K562 (cell line): ENCODE measurements around the gene KDF1. TPM values are rescaled to one million over a fixed set of nuclear protein-coding genes. Genes with fewer than 3 reads are reported as not detected.

Source experiments
- ADNP ChIP-seq: fragments of 200-800 bp; sonication (Bioruptor generic); IDR thresholded peaks from 2 replicates; pipeline ENCODE4 v1.6.1; 2016; ENCODE audit warnings: missing genetic modification characterization, missing compliant biosample characterization
- ASH1L ChIP-seq: fragments of 450-650 bp; IDR thresholded peaks from 2 replicates; pipeline ENCODE4 v1.6.1; 2018; ENCODE audit warnings: borderline replicate concordance, mild to moderate bottlenecking, low read depth; ENCODE audit not compliant: partially characterized antibody
- CTBP1 ChIP-seq: fragments of 450-650 bp; IDR thresholded peaks from 2 replicates; pipeline ENCODE4 v1.6.1; 2016; ENCODE audit warnings: borderline replicate concordance
- E2F4 ChIP-seq: sonication (generic); formaldehyde crosslinking; IDR thresholded peaks from 2 replicates; pipeline ENCODE4 v1.8.0; 2022; ENCODE audit warnings: mild to moderate bottlenecking, low read depth, missing genetic modification reagents
- ESRRA ChIP-seq: fragments of 450-650 bp; IDR thresholded peaks from 2 replicates; pipeline ENCODE4 v1.6.1; 2014; ENCODE audit warnings: low read depth, mild to moderate bottlenecking, moderate library complexity, borderline replicate concordance
- ETS2 ChIP-seq: IDR thresholded peaks from 2 replicates; pipeline ENCODE4 v1.6.1; 2016; ENCODE audit warnings: borderline replicate concordance, missing genetic modification characterization, mild to moderate bottlenecking, moderate library complexity, missing compliant biosample characterization; ENCODE audit not compliant: poor library complexity, severe bottlenecking
- GATAD2B ChIP-seq: fragments of 450-650 bp; IDR thresholded peaks from 2 replicates; pipeline ENCODE4 v1.6.1; 2017; ENCODE audit warnings: mild to moderate bottlenecking, borderline replicate concordance
- NFE2L1 ChIP-seq: fragments of 450-650 bp; IDR thresholded peaks from 2 replicates; pipeline ENCODE4 v1.6.1; 2016; ENCODE audit warnings: missing genetic modification characterization, low read depth, mild to moderate bottlenecking, missing compliant biosample characterization, moderate library complexity, borderline replicate concordance
- POLR2H ChIP-seq: IDR thresholded peaks from 2 replicates; pipeline ENCODE4 v1.6.1; 2016; ENCODE audit warnings: missing genetic modification characterization, low read depth, mild to moderate bottlenecking, control low read depth, missing compliant biosample characterization, moderate library complexity
- RCOR1 ChIP-seq, 2 experiments: IDR thresholded peaks; 2 replicates each; pipeline ENCODE4 v1.6.1; 2012; ENCODE audit warnings: low read depth in 2 of 2, low read length in 2 of 2, borderline replicate concordance in 1 of 2, improper control_type of control experiment in 1 of 2
- RFX7 ChIP-seq: fragments of 250-450 bp; sonication (Bioruptor Pico); IDR thresholded peaks from 2 replicates; pipeline ENCODE4 v1.5.1; 2021; ENCODE audit warnings: mild to moderate bottlenecking
- U2AF1 ChIP-seq: fragments of 200-400 bp; formaldehyde crosslinking; optimal IDR thresholded peaks from 2 replicates; pipeline ENCODE3; 2017; ENCODE audit warnings: mild to moderate bottlenecking, low read depth, low read length, moderate library complexity
- WHSC1 ChIP-seq: IDR thresholded peaks from one replicate; pipeline ENCODE4 v1.6.1; 2012; ENCODE audit warnings: low read length, control low read depth, inconsistent platforms
- ZBTB11 ChIP-seq, 3 experiments: fragments of 200-800 bp in 1 of 3; fragments of 250-450 bp in 1 of 3; fragments of 450-650 bp in 1 of 3; sonication (Bioruptor Pico) in 1 of 3; sonication (Bioruptor generic) in 1 of 3; formaldehyde crosslinking in 1 of 3; IDR thresholded peaks; 2 replicates each; pipeline versions ENCODE4 v1.6.1 to v1.8.0; 2016 to 2022; ENCODE audit warnings: mild to moderate bottlenecking in 2 of 3, missing genetic modification characterization in 2 of 3, missing compliant biosample characterization in 1 of 3, moderate library complexity in 1 of 3
- ZBTB7A ChIP-seq: IDR thresholded peaks from 2 replicates; pipeline ENCODE4 v1.6.1; 2011; ENCODE audit warnings: low read depth, mild to moderate bottlenecking, low read length, moderate library complexity, borderline replicate concordance; ENCODE audit not compliant: control insufficient read depth
- ZNF212 ChIP-seq: fragments of 450-650 bp; formaldehyde crosslinking; IDR thresholded peaks from 2 replicates; pipeline ENCODE4 v1.4.0; 2020; ENCODE audit warnings: mild to moderate bottlenecking
- ZNF354B ChIP-seq: fragments of 250-450 bp; sonication (Bioruptor Pico); IDR thresholded peaks from 2 replicates; pipeline ENCODE4 v1.4.0; 2020
- ZNF507 ChIP-seq: conservative IDR thresholded peaks from 2 replicates; pipeline ENCODE4 v1.6.1; 2017; ENCODE audit warnings: missing genetic modification characterization, missing compliant biosample characterization
- ZNF584 ChIP-seq: fragments of 200-800 bp; sonication (Bioruptor generic); IDR thresholded peaks from 2 replicates; pipeline ENCODE4 v1.6.1; 2016; ENCODE audit warnings: low read depth, mild to moderate bottlenecking, missing genetic modification characterization, missing compliant biosample characterization
- ZNF586 ChIP-seq: fragments of 450-650 bp; formaldehyde crosslinking; conservative IDR thresholded peaks from 2 replicates; pipeline ENCODE4 v1.4.0; 2020; ENCODE audit warnings: mild to moderate bottlenecking, moderate library complexity
- ZNF589 ChIP-seq: fragments of 200-800 bp; sonication (Bioruptor generic); IDR thresholded peaks from 2 replicates; pipeline ENCODE4 v1.6.1; 2016; ENCODE audit warnings: low read depth, missing genetic modification characterization, missing compliant biosample characterization
- ZNF696 ChIP-seq: fragments of 250-450 bp; sonication (Bioruptor Pico); conservative IDR thresholded peaks from 2 replicates; pipeline ENCODE4 v1.4.0; 2020; ENCODE audit warnings: mild to moderate bottlenecking, moderate library complexity
- polyA plus RNA-seq, 8 experiments: library from polyadenylated mRNA; depleted of rRNA in 4 of 8; stranded (reverse) in 5 of 8; unstranded in 3 of 8; fragments of >200 nt; fragmentation: Nextera tagmentation in 2 of 8; fragmentation: Illumina TruSeq in 1 of 8; extraction: Ambion mirVana in 2 of 8; extraction: Trizol in 1 of 8; gene quantifications; 2 replicates each; pipeline versions ENCODE4 v1.2.1 to v1.2.3, GENCODE V29; 2011 to 2014; ENCODE audit warnings: inconsistent platforms in 1 of 8, missing spikeins in 1 of 8
- total RNA-seq, 7 experiments: library from RNA; depleted of rRNA in 6 of 7; stranded (reverse); fragments of >200 nt in 6 of 7; fragmentation: Illumina TruSeq in 2 of 7; extraction: Trizol in 2 of 7; gene quantifications; 2 replicates each; pipeline versions ENCODE4 v1.2.1 to v1.2.3, GENCODE V29; 2011 to 2021; ENCODE audit warnings: low replicate concordance in 1 of 7

KDF1 gene
- total and polyA plus RNA-seq, 9 of the 15 experiments (the other 6 are each of a cell fraction or from before 2014, with no cell fraction given): 0.38 to 1.9 (median 0.83) TPM

- no peak for TF ChIP-seq E2F4 (CRISPR knock-in tag)
- TF ChIP-seq ASH1L: no peak
- TF ChIP-seq RFX7 (CRISPR knock-in tag): no peak
- no peak for TF ChIP-seq ETS2 (tag)
- TF ChIP-seq ZNF589 (CRISPR knock-in tag): no peak
- no peak; the same call in 1 of the 2 replicates for TF ChIP-seq GATAD2B
- peak; percentile 13; the same call in 1 of the 2 replicates for TF ChIP-seq ESRRA
- TF ChIP-seq WHSC1: no peak
- TF ChIP-seq ZBTB11 (CRISPR knock-in tag; IDR thresholded peaks at IDR 0.05): 0 out of 6 replicates have a peak, but pooled peaks of 1 of the 3 experiments have one; percentile 38
- peak; percentile 99 for TF ChIP-seq CTBP1
- TF ChIP-seq ZBTB7A: peak; percentile 69; the same call in 1 of the 2 replicates
- no peak for TF ChIP-seq NFE2L1 (tag)
- TF ChIP-seq U2AF1: peak; percentile 53
- no peak for TF ChIP-seq ZNF354B (CRISPR knock-in tag)
- TF ChIP-seq ZNF584: no peak
- no peak for TF ChIP-seq ZNF586 (CRISPR knock-in tag)
- TF ChIP-seq ZNF696 (CRISPR knock-in tag): no peak
- no peak for TF ChIP-seq ZNF212 (CRISPR knock-in tag)
- TF ChIP-seq ZNF507 (tag): no peak
- peak in 1 of 2 experiments; percentile 57; a peak in 1 of 4 replicates for TF ChIP-seq RCOR1 (IDR thresholded peaks at IDR 0.05; ENCODE audit: borderline replicate concordance in 1 of 2, low read depth in 2 of 2, low read length in 2 of 2)
- TF ChIP-seq ADNP (tag): no peak
- no peak for TF ChIP-seq POLR2H (tag)
Measured at GRCh38 chr1:26959722-26960624, at the start of gene KDF1 (continued).
